Measurements from ENCODE around the gene SELP. TPM values are rescaled to one million over a fixed set of nuclear protein-coding genes. Genes with fewer than 3 reads are reported as not detected.

Gene SELP
- total RNA-seq, 1 donor from 2014 or later, result 0.60 TPM

- POLR2A ChIA-PET, result interaction anchor here (0.7 kb wide), 1 partner anchor 970 kb away, joined by 4 read pairs; the partner anchor contains the start of gene GORAB
- TF ChIP-seq, protein P1, sequence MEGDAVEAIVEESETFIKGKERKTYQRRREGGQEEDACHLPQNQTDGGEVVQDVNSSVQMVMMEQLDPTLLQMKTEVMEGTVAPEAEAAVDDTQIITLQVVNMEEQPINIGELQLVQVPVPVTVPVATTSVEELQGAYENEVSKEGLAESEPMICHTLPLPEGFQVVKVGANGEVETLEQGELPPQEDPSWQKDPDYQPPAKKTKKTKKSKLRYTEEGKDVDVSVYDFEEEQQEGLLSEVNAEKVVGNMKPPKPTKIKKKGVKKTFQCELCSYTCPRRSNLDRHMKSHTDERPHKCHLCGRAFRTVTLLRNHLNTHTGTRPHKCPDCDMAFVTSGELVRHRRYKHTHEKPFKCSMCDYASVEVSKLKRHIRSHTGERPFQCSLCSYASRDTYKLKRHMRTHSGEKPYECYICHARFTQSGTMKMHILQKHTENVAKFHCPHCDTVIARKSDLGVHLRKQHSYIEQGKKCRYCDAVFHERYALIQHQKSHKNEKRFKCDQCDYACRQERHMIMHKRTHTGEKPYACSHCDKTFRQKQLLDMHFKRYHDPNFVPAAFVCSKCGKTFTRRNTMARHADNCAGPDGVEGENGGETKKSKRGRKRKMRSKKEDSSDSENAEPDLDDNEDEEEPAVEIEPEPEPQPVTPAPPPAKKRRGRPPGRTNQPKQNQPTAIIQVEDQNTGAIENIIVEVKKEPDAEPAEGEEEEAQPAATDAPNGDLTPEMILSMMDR (IDR thresholded peaks at IDR 0.05), result no peak
- Mint-ChIP-seq H3K27ac (no peak overlapping the region), H3K4me3 (no peak overlapping the region), H3K4me1 (no peaks in the 10 kb centered on the region), H3K27me3 (peaks cover 14% of the 10 kb centered on the region), H3K9me3 (peaks cover 12% of the 10 kb centered on the region), H3K36me3 (ENCODE audit: low read depth) (no peaks in the 10 kb centered on the region)
- ATAC-seq (ENCODE audit: low read depth) (no peak), DNase-seq (no peak)
- CTCF ChIA-PET, result interaction anchor here (1.1 kb wide), 1 partner anchor 10 kb away, joined by 3 read pairs; no protein-coding TSS in a partner anchor
- intact Hi-C loops (cut with micrococcal nuclease), result no loop called here
Measured at GRCh38 chr1:169561692-169562091, 68.2 kb downstream of the SELP start.

DNA sequence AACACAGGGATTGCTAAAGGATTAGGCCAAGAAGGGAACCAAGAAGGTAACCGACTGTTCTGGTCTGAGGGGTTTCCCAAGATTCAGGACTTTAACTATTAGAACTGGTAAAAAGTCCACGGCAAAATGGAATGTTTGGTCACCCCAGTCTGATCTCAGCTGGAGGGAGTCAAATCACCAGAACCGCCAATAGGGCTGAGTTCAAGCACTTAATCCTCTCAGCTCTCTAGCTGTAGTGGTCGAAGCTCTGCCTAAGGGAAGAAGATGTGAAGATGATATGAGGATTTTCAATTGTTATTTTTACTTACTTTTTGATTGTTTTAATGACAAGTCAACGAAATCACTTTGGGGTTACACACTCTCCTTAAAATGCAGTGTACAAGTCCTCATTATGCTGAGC is 72.8 kb downstream of the SELP start:
- intact Hi-C loops (cut with micrococcal nuclease), result no loop called here
- H3K4me1 Mint-ChIP-seq, result no peaks in the 10 kb centered on the region
- ChIA-PET CTCF (no interaction called here), POLR2A (no interaction called here)
- DNase-seq (no peak), ATAC-seq (ENCODE audit: low read depth) (no peak)
- no peaks in the 10 kb centered on the region for H3K9me3 Mint-ChIP-seq
- no peak overlapping the region for H3K4me3 Mint-ChIP-seq
- peaks cover 2% of the 10 kb centered on the region for H3K27me3 Mint-ChIP-seq
- no peaks in the 10 kb centered on the region for H3K36me3 Mint-ChIP-seq (ENCODE audit: low read depth)
- H3K27ac Mint-ChIP-seq, result no peak overlapping the region
- TF ChIP-seq, protein P1 (IDR thresholded peaks at IDR 0.05), result no peak

- ATAC-seq (ENCODE audit: low read depth) (no peak), DNase-seq (no peak)
- CTCF ChIA-PET, result interaction anchor here (0.6 to 5.1 kb wide), 8 partner anchors 47 to 262 kb away, joined by 3 to 62 read pairs (median 4); no protein-coding TSS in a partner anchor
- Mint-ChIP-seq H3K4me3 (no peak overlapping the region), H3K36me3 (ENCODE audit: low read depth) (no peaks in the 10 kb centered on the region), H3K9me3 (no peaks in the 10 kb centered on the region), H3K4me1 (no peaks in the 10 kb centered on the region), H3K27ac (no peak overlapping the region), H3K27me3 (peaks cover 2% of the 10 kb centered on the region)
- TF ChIP-seq, protein P1 (IDR thresholded peaks at IDR 0.05), result no peak
- intact Hi-C loops (cut with micrococcal nuclease), result loop anchor here (1.0 kb wide), 3 partner anchors 51 to 259 kb away; no protein-coding TSS in a partner anchor
- POLR2A ChIA-PET, result interaction anchor here (1.4 kb wide), 1 partner anchor 162 kb away, joined by 3 read pairs; no protein-coding TSS in a partner anchor
Measured at GRCh38 chr1:169550294-169550693, 79.6 kb downstream of the SELP start.

DNA sequence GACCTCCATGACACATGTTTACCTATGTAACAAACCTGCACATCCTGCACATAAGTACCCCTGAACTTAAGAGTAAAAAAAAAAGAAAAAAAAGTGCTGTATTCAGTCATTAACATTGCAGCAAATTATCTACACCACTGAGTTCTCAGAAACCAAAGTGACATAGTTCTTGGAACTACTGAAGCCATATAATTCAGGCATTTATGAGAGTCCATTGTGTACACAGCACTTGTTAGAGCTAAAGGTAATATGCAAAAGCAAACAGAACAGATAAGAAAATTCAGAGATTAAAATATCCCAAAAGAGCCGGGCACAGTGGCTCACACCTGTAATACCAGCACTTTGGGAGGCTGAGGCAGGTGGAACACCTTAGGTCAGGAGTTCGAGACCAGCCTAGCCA is 81.6 kb downstream of the SELP start:
- no peak overlapping the region for H3K4me3 Mint-ChIP-seq
- POLR2A ChIA-PET, result no interaction called here
- TF ChIP-seq, protein P1 (IDR thresholded peaks at IDR 0.05), result no peak
- no peaks in the 10 kb centered on the region for H3K27me3 Mint-ChIP-seq
- intact Hi-C loops (cut with micrococcal nuclease), result loop anchor here (5.0 kb wide), 2 partner anchors 181 to 244 kb away; partner anchors contain the start of genes BLZF1, METTL18 and NME7
- H3K36me3 Mint-ChIP-seq (ENCODE audit: low read depth), result no peaks in the 10 kb centered on the region
- CTCF ChIA-PET, result interaction anchor here (0.5 to 5.1 kb wide), 9 partner anchors 18 to 262 kb away, joined by 3 to 42 read pairs (median 5); partner anchors contain the start of gene F5
- H3K27ac Mint-ChIP-seq, result no peak overlapping the region
- H3K4me1 Mint-ChIP-seq, result no peaks in the 10 kb centered on the region
- ATAC-seq (ENCODE audit: low read depth) (no peak), DNase-seq (no peak)
- H3K9me3 Mint-ChIP-seq, result no peaks in the 10 kb centered on the region

DNA sequence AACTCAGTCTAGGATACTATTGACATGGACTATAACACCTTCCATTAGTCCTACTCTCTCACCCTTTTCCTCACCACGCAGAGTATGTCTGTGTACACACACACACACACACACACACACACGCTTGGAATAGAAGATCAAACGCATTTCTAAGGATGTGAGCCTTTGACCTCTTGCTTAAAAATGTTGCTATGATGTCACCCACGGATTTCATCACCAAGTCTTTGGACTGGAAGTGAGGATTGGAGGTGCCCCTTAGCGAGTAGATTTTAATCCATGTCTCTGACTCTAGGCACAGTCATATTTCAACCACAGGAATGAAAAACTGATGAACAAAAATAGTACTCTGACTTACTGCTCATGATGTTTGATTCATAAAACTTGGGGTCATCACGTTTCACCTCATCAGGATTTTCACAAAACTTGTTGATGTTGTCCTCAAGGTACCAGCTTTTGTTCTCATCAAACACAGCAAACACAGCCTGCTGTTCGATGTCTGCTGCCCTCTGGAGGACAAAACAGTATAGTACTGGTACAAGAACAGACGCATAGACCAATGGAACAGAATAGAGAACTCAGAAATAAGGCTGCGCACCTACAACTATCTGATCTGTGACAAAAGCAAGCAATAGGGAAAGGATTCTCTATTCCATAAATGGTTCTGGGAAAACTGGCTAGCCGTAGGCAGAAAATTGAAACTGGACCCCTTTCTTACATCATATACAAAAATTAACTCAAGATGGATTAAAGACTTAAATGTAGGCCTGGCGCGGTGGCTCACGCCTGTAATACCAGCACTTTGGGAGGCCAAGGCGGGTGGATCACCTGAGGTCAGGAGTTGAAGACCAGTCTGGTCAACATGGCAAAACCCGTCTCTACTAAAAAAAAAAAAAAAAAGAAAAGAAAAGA is 83.6 kb downstream of the SELP start:
- POLR2A ChIA-PET, result no interaction called here
- no peak for DNase-seq
- H3K4me1 Mint-ChIP-seq, result no peaks in the 10 kb centered on the region

More for the DNA sequence above, 83.6 kb downstream of the SELP start:
- Mint-ChIP-seq H3K36me3 (ENCODE audit: low read depth) (no peaks in the 10 kb centered on the region), H3K9me3 (no peaks in the 10 kb centered on the region), H3K4me3 (no peak overlapping the region), H3K27me3 (peaks cover 3% of the 10 kb centered on the region), H3K27ac (no peak overlapping the region)
- CTCF ChIA-PET, result interaction anchor here (0.7 to 4.0 kb wide), 16 partner anchors 9 to 1204 kb away, joined by 3 to 24 read pairs (median 4); partner anchors contain the start of genes BLZF1, NME7 and SLC19A2
- intact Hi-C loops (cut with micrococcal nuclease), result loop anchor here (1.0 to 5.0 kb wide), 5 partner anchors 61 to 1204 kb away; partner anchors contain the start of genes BLZF1, METTL18, NME7 and SLC19A2
- TF ChIP-seq, protein P1 (IDR thresholded peaks at IDR 0.05), result peak; percentile 73
- ATAC-seq (ENCODE audit: low read depth), result peak; percentile 78

All from activated B cell treated with CpG ODN at 0.5 μM for 24 hours (primary cell).